UCSD-AML1 (cell line): Measurements from ENCODE around the gene STXBP4.

Experiments
- DNase-seq: peaks from one replicate; lab custom pipeline; 2025; ENCODE audit not compliant: unreplicated experiment; lab: John Stamatoyannopoulos, UW

STXBP4 gene

DNA sequence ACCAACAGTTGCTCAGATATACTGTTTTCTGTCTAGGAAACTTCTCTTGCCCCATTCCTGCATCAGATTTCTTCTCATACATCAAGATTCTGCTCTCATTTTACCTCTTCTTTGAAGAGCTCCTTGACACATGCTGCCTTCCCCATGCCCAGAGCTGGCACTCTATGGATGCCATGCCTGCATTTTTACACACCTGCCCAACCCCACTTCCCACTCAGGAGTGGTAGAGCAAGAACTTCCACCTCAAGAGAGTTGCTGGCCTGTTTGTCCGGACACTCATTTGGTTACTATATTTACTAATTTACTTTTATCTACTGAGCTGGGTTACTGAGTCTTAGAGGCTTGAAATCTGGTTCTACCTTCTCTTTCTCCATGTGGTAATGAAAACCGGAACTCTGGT is 197.9 kb downstream of the STXBP4 start:
- no peak for DNase-seq

DNA sequence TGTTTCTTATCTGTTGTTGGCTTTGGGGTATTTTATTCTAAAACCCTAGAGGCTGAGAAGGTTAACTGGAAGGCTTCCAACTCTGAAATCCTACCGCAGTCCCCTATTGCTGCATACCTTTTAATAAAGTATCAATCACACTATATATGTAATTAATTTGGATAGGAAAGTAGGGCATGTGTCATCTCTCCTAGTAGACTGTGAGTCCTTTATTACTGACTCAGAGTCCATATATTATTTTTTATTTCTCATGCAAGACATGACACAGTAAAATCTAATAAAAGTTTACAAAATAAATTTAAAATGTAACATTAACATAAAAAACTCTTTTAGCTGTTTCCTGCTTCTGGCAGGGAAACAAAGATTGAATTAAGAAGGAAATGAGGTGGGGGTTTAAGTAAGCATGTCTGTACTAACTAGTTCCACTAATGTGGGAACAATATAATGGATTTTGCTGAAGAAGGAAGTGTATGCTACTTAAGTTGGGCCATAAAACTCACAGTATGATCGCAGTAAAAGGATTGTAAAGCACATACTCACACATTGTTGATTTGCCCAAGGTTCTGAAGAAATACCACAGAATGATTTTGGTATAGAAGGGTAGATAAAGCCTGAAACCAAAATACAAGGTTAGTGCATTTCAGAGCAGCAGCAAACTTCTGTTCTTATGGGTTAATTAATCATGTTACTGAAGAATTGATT is 198.6 kb downstream of the STXBP4 start:
- no peak for DNase-seq

DNA sequence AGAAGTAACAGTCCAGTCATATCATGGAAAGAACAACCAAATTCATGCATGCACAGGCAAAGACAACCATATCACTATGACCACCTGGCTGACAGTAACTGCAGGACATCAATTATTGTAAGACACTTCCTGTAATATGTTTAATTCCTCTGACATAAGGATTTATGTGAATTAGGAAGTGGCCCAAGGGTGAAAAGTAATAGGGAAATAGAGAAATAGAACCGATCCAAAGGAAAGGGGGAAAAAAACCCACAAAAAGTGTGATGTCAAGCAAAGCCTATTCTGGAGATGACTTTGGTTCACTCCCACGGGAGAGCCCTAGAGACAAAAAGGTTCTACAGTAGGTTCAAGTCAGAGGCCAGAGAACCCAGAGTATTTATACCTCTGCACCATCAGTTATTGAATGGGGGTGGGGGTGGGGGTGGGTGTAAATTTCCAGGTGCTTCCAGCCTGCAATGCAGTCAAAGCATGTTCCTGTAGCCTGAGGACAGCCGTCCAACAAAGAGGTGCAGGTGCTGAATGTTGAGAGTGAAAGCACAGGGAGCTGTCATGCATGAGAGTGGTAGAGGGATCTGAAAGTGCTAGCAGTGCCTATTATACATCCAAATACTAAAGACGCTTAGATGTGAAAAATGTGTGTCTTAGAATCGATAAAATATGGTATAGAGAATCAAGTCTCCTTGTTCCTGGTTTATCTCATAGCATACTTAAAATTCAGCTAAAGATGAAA is 200.6 kb downstream of the STXBP4 start:
- no peak for DNase-seq

DNA sequence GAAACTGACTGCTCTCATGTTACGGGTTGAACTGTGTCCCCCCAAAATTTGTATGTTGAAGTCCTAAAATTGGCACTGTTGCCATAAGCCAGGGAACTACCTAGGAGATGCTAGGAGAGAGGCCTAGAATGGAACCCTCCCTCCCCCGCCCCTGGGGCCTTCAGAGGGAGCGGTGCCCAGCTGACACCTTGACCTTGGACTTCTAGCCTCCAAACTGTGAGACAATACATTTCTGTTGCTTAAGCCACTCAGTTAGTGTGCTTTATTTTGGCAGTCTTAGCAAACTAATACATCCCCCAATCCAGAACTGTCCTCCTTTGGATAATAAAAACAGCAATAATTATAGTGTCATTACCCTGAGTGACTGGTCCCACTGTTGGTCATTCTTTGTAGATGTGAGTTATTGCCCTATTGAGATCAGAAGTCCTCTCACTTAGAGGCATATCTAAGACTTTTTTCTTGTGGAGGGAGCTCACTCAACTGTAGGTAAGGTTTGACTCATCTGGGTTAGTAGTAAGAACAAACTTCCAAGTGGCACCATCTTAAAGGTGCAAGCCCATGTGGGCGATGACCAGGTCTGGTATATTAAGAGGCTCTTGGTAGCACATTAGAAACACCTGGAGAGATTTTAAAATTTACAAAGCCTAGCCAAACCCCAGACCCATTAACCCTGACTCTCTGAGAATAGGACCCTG is 203.2 kb downstream of the STXBP4 start:
- no peak for DNase-seq

DNA sequence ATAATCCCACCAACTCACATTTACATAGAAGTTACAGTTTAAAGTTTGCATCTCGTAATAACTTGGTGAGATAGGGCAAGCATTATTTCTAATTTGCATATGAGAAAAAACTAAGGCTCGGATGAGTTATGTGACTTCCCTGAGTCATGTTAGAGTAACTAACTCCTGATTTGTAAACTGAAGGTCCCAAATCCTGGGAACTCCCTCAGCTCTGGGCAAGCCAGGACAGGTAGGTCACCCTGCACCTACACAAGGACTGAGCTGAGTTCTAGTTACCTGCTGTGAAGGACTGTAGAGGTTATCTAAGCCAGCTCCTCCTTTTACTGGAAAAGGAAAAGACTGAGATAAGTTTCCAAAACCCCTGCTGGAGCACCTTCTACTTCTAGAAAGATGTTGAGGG is 204.0 kb downstream of the STXBP4 start:
- DNase-seq = no peak

DNA sequence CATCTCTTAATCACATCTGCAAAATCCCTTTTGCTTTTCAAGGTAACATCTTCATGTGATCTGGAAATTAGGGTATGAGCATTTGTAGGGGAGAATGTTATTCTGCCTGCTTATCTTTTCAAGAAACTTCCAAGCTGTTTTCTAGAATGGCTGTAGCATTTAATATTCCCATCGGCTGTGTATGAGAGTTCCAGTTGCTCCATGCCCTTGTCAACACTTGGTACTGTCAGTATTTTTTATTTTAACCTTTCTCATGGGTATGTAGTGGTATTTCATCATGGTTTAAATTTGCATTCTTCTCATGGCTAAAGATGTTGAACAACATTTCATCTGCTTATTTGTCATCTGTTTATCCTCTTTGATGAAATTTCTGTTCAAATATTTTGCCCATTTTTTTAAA is 205.6 kb downstream of the STXBP4 start:
- no peak for DNase-seq

DNA sequence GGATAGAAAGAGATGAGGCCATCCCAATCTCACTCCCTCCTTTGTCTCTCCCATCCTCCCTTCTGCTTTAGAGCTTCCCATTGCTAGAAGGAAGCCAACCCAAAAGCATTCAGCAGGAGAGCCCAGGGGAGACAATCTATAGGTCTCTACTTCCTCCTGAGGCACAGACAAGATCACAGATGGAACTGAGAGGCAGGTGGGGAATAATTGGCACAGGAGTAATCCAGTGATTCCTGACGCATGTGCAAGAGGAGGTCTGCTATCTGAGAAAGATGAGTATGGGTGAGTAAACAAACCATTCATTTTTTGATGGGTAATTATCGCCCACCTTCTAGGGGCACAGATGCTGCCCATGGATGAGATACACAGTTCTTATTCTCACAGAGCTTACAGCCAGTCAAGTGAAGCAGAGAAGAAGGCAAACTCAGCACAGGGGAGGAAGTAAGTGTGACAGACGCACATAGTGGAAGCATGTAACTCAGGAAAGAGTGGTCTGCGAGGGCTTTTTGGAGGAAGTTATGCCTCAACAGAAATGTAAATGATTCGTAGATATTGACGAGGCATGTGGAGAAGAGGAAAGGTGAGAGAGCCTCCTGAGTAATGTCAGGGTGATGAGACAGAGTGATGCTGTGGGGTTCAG is 207.3 kb downstream of the STXBP4 start:
- no peak for DNase-seq

DNA sequence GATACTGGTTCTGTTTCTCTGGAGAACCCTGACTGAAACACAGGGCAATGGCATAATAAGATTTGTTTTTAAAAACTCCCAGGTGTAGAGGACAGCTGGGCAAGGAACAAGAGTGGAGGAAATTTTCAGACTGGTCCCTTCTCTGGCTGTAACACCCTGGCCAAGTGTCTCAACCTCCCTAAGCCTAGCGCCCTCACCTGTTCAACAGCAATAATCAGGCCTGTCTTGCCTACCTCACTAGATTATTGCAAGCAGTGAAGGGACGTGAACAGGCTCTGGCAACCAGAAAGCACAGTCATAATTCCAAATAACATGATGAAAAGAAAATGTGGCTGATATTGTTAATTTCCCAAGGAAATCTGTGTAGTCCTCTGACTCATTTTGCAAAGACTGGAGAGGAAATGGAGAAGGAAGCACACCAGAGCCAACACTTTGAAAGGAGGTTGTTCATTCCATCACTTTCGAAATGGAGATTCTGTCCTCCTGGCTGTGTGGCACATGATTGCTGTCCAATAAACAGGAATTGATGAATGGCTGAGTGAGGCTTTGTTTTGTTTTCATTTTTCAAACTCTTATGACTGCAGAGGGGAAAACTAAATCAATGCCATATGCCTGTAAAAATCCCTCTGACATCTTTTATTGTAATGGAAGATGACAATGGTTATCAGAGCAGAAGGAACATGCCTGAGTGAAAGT is 208.7 kb downstream of the STXBP4 start:
- DNase-seq = no peak

DNA sequence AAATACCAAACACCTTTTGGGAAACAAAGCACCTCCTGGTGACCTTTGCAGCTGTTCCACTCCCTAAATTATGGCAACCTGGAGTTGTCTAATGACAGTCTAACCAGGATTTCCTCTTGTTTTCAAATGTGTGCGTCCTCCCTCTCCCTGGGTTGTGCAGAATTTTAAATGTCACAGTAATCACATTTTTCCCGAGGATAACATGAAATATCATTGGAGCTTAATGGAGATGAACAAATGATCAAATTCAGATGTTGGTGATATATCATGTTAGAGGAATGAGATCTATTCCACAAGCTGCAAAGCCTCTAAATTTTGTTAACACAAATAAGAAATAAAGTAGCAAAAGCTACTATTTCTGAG is 209.3 kb downstream of the STXBP4 start:
- DNase-seq = no peak

DNA sequence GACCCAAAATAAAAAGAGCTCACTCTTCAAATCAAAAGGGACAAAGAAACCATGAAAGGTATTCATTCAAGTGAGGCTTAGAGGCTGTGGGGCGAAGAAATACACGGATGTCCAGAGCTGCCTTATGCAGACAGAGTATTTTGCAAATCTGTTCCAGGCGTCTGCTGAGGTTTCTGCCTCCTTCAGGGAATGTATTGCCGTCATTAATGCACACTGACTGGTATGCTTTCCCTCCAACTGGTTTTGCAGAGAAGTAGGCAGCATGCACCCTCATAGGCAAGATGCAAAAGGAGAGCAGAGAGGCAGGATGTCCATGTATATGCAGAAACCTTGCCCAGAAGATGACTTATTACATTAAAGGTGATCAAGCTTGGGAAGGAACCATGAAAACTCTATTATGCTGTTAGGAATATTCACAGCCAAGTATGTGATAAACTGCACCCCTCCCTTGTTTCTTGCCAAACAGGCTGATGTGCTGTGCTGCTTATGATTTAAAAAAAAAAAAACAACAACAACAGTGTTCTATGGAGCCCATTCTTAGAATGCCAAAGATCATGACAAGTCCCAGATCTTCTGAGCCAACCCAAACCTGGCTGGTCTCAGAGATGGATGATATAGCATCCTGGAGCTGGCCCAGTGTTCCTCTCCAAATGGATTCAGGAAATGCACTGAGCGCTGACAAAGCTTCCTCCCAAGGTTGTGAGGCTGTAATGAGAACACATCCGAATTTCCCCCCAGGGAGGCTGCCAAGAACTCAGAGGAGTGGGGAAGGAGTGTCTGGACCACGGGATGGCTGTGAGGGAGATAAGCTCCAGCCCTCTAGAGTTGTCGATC is 218.6 kb downstream of the STXBP4 start:
- no peak for DNase-seq

DNA sequence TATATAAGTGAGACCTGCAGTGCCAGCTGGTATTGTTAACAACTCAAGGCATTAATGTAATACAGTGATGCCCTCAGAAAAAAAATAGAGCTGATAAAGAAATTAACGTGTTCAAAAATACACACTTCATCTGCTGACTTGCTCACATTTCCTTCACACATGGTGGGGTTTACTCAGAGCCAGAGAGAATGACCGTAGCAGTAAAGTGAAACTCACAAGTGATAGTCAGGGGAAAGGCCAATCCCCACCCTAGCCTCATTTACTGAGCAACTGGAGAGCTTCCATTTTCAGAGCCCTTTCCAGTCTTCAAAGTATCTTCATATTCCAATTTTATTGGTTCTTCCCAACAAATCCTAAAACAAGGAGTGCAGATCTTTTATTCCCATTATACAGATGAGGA is 222.2 kb downstream of the STXBP4 start:
- no peak for DNase-seq

DNA sequence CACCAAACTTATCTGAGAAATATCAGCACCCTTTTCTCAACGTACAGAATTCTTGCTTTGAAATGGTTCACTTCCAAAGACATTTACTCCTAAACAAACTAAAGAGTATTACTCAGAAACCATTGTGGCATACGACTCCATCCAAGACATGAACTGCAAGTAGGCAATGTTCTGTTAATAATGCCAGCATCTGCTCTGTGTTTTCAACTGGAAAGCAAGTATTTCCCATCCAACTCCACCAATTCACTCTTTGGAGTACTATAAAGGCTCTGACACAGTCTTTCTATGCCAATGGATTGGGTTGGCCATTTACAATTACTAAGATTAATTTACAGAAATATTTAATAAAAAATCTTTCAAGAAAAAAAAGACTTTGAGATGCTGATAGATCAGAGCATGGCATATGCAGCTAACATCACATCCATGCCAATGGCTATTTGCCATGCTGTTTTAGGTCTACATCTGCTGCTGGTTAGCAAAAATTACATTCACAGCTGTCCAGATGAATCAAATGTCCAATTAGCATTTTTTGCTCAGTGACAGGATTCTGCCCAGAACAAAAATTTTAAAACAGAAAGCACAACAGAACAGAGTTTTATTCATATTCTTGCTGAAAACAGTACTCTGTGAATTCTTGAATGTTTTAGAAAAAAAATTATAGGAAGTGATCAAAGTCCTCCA is 230.3 kb downstream of the STXBP4 start:
- no peak for DNase-seq

DNA sequence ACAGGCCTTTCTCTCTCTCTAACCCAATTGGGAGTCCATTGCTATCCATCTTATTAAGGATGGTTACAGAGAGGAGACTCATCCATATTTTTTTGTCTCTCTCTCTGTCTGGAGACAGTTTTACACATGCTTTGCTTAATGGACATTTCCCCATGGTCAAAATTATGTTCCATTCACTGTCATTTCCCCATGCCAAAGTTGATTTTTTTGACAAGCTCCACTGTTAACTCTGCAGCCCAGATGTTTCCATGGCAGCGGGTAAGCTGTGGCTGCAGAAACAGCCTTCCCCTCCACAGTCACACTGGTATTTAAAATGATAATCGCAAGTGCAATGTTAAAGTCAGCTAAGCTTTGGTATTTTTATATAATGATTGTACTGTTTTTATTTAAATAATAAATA is 232.3 kb downstream of the STXBP4 start:
- DNase-seq = no peak

DNA sequence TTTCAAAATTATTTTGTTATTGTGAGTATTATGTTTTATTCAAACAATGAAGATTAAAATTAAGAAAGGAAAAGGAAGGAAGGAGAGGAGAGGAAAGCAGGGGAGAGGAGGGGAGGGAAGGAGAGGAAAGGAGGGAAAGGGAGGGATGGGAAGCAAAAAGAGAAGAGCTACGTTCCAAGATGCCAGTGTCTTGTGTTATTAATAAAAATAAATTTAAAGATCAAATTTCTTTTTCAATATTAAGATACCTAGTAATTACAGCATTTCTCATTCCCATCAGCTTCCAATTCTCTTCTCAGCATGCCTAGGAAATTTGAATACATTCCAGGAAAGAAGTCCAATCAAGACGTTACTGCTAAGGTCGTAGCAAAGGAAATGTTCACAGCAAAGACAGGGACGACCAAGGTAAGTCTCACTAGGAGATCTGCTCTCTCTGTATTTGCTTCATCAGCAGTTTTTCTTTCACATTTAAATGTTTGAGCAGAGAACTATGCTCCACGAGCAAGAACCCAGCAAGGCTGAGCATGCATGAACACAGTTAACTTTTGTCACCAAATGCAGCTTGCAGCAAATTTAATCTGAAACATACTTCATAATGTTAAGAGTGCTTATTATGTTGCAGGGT is 232.9 kb downstream of the STXBP4 start:
- no peak for DNase-seq

DNA sequence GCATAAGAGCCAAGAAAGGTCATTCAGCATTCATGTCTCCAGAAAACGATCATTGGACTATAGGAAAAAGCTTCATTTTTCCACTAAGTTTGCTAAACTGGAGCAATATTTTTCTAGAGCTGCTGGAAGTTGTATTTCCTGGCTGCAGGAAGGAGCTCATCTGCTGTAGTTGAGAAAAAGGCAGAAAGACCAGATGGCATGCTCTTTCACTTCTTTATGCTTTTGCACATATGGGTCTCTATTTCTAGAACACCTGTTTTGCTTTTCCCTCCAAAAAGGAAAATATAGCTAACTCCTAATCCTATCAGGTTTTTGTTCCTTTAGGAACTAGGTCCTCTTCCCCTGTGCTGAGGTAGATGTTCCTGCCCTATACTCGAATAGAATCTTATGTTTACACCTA is 234.3 kb downstream of the STXBP4 start:
- no peak for DNase-seq

DNA sequence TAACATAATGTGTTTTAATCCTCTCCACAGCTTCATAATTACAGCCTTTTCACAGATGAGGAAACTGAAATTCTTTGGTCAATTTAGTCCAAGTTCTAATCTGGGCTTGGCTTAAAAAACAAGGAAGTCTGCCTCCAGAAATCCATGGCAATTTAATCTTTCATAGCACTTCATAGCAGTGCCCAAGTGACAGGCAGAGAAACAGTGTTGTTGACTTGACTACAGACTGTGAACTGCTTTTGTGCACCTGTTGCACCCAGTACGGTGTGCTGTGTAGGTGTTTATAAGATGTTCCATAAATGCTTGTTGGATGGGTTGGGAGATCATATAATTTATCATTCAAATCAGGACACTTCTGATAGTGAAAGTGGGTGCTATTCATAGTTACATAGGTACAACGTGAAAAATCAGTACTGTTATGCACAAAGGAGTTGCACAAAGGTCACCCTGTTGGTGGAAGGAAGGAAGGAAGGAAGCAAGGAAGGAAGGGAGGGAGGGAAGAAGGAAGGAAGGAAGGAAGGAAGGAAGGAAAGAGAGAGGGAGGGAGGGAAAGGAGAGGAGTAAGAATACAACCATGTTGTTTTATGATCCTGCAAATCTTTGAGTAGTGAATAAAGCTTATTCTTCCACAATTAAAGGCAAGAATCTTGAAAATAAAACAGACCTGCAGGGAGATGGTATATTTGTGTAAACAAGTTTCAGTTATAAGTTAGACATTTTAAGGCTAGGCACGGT is 239.7 kb downstream of the STXBP4 start:
- DNase-seq = no peak

DNA sequence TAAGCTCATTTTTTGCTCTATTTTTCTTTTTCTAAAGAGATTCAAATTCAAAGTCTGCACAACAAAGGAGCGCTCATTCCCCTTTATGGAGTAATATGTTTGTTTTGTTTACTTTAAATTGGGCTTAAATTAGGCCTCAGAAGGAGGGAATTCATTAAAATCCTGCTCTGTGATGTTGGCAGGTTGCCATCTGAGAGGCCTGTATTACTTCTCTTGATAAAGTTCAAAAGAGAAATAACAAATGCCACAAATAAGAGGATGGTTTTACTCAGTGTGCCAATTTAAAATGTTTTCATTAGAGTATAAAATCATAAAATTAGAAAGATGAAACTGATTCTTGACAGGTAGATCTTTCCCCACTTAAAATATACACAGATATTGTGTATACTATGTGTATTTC is 241.7 kb downstream of the STXBP4 start:
- no peak for DNase-seq

DNA sequence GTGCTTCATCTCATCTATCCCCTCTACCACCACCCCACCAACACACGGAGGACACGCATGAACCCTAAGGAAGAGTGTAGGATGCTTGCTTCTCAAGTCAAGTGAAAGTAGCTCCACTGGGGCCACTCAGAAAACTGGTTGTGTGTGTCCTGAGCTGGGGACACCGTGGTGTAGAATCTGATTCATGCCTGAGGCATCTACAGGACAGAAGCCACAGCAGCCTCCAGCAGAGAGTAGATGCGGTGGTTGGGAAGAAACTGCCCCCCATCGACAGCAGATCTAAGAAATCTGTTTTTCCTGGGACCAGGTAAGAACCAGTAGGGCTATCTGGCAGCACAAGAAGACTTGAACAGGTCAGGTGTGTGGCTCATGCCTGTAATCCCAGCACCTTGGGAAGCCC is 244.3 kb downstream of the STXBP4 start:
- DNase-seq = no peak

DNA sequence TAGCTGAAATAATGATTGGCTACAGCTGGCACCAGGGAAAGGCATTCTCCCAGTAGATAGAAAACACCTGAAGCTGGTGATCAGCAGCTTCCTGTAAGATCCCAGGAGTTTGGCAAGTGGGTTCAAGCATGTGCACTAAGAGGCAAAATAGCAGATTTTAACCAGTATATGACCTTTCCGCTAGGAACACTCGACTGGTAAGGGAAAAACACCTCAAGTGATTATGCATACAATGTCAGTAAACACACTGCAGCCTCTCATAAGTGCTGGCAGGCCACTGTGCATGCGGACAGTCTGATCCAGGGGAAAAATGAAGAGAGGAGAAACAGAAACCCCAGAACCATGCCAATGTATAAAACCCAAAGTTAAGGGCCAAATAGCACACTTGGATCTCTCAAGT is 247.1 kb downstream of the STXBP4 start:
- no peak for DNase-seq
